HFFc6 (cell line): Measurements from ENCODE around the gene EDDM3A. TPM values are rescaled to one million over a fixed set of nuclear protein-coding genes. Genes with fewer than 3 reads are reported as not detected.

Experiments used
- DNase-seq: peaks from one replicate; pipeline ENCODE4 v3.0.0-alpha.2; 2018
- H3K27ac Mint-ChIP-seq: 2 replicates; pipeline ENCODE4 v1.8.0; 2020; ENCODE audit warnings: mild to moderate bottlenecking, mixed read lengths
- H3K27me3 Mint-ChIP-seq: 2 replicates; pipeline ENCODE4 v1.8.0; 2021; ENCODE audit warnings: mild to moderate bottlenecking, moderate library complexity, mixed read lengths; ENCODE audit not compliant: insufficient read depth
- H3K36me3 Mint-ChIP-seq: 2 replicates; pipeline ENCODE4 v1.8.0; 2021; ENCODE audit warnings: low read depth, mixed read lengths
- H3K4me1 Mint-ChIP-seq: 2 replicates; pipeline ENCODE4 v1.8.0; 2020; ENCODE audit warnings: low read depth, mixed read lengths
- H3K4me3 Mint-ChIP-seq: 2 replicates; pipeline ENCODE4 v1.8.0; 2020; ENCODE audit warnings: mild to moderate bottlenecking, moderate library complexity, mixed read lengths
- H3K9me3 Mint-ChIP-seq: 2 replicates; pipeline ENCODE4 v1.8.0; 2020; ENCODE audit warnings: mild to moderate bottlenecking, mixed read lengths
- CTCF ChIP-seq: fragments of 200-600 bp; sonication (generic); IDR thresholded peaks from 2 replicates; pipeline ENCODE4 v1.5.0; 2021; ENCODE audit warnings: antibody characterized with exemption, mild to moderate bottlenecking
- total RNA-seq, 6 experiments: library from RNA; stranded (reverse); fragmentation: NEBNext Ultra II Directional; extraction: Animal tissue kit (Norgen Biotek cat#: 25700); gene quantifications; 2 replicates in 1 of 6; 3 replicates in 5 of 6; pipeline ENCODE4 v1.2.3, GENCODE V29; 2021

EDDM3A gene
- total RNA-seq, 6 experiments from 2014 or later = not detected

GRCh38 chr14:20792556-20792955 is 46.9 kb downstream of the EDDM3A start:
- Mint-ChIP-seq H3K36me3 (no peaks in the 10 kb centered on the region), H3K27ac (no peak overlapping the region), H3K4me1 (no peaks in the 10 kb centered on the region), H3K4me3 (no peak overlapping the region), H3K27me3 (peaks cover 9% of the 10 kb centered on the region), H3K9me3 (no peaks in the 10 kb centered on the region)
- no peak for DNase-seq
- no peak for TF ChIP-seq CTCF

- TF ChIP-seq CTCF = no peak
- Mint-ChIP-seq H3K36me3 (no peaks in the 10 kb centered on the region), H3K4me1 (no peaks in the 10 kb centered on the region), H3K9me3 (no peaks in the 10 kb centered on the region), H3K27ac (no peak overlapping the region), H3K4me3 (no peak overlapping the region), H3K27me3 (peaks cover 9% of the 10 kb centered on the region)
- DNase-seq = no peak
These were observed 49.1 kb downstream of the EDDM3A start for GRCh38 chr14:20794644-20795369.

- H3K9me3 Mint-ChIP-seq = no peaks in the 10 kb centered on the region
- peaks cover 15% of the 10 kb centered on the region for H3K27me3 Mint-ChIP-seq
- no peak overlapping the region for H3K4me3 Mint-ChIP-seq
- TF ChIP-seq CTCF = no peak
- no peak overlapping the region for H3K27ac Mint-ChIP-seq
- H3K36me3 Mint-ChIP-seq = no peaks in the 10 kb centered on the region
- H3K4me1 Mint-ChIP-seq = no peaks in the 10 kb centered on the region
- DNase-seq = no peak
These were observed 51.5 kb downstream of the EDDM3A start for GRCh38 chr14:20797164-20797563.

Other genes with a start within 250 kb of the EDDM3A start
- gene RNASE10, start 240.3 kb upstream of the EDDM3A start, total RNA-seq = under 1 TPM in 2 of 6 experiments, not detected in 4; 0.14 to 0.17 TPM
- gene RNASE9, start 184.8 kb upstream of the EDDM3A start, total RNA-seq = not detected
- gene RNASE11, start 157.9 kb upstream of the EDDM3A start, total RNA-seq = not detected
- not detected for gene RNASE12, start 154.5 kb upstream of the EDDM3A start, total RNA-seq
- gene OR6S1, start 104.2 kb upstream of the EDDM3A start, total RNA-seq = not detected
- gene RNASE4, start 61.3 kb upstream of the EDDM3A start, total RNA-seq = 1 to 10 TPM; 2.8 to 6.9 (median 5.3) TPM
- gene ANG, start 57.1 kb upstream of the EDDM3A start, total RNA-seq = 1 to 10 TPM; 2.4 to 4.0 (median 3.2) TPM
- gene EDDM3B, start 22.5 kb downstream of the EDDM3A start, total RNA-seq = not detected
- gene RNASE6, start 35.4 kb downstream of the EDDM3A start, total RNA-seq = not detected
- not detected for gene RNASE1, start 57.0 kb downstream of the EDDM3A start, total RNA-seq
- not detected for gene RNASE3, start 145.5 kb downstream of the EDDM3A start, total RNA-seq
- gene RNASE2, start 209.6 kb downstream of the EDDM3A start, total RNA-seq = not detected
- 10 to 100 TPM; 29.3 to 34.0 (median 32.7) TPM for gene METTL17, start 244.1 kb downstream of the EDDM3A start, total RNA-seq